BLaER1 treated with 17β-estradiol and CSF1 and Interleukin-3, amounts not matched to agents 10 nM and 100 nM (cell line): ENCODE measurements around the gene RELB.

Experiments used
- H3K27ac ChIP-seq, 11 experiments: shearing (Covaris generic); formaldehyde crosslinking; 2 replicates each; pipeline ENCODE4 v1.8.1; 2022
- H3K27me3 ChIP-seq, 11 experiments: shearing (Covaris generic); formaldehyde crosslinking; 2 replicates each; pipeline ENCODE4 v1.8.1; 2022
- H3K36me3 ChIP-seq, 11 experiments: shearing (Covaris generic); formaldehyde crosslinking; 2 replicates each; pipeline ENCODE4 v1.8.1; 2022
- H3K4me1 ChIP-seq, 10 experiments: shearing (Covaris generic); formaldehyde crosslinking; 2 replicates each; pipeline ENCODE4 v1.8.1; 2022
- H3K4me2 ChIP-seq, 11 experiments: shearing (Covaris generic); formaldehyde crosslinking; 2 replicates each; pipeline ENCODE4 v1.8.1; 2022
- H3K4me3 ChIP-seq, 10 experiments: shearing (Covaris generic); formaldehyde crosslinking; 2 replicates each; pipeline ENCODE4 v1.8.1; 2022
- H3K9ac ChIP-seq, 11 experiments: shearing (Covaris generic); formaldehyde crosslinking; 2 replicates each; pipeline ENCODE4 v1.8.1; 2022
- H3K9me3 ChIP-seq, 11 experiments: shearing (Covaris generic); formaldehyde crosslinking; replicated peaks in 1 of 11; 2 replicates each; pipeline ENCODE4 v1.8.1; 2022
- H4K20me1 ChIP-seq, 11 experiments: shearing (Covaris generic); formaldehyde crosslinking; 2 replicates each; pipeline ENCODE4 v1.8.1; 2022
- Cebpa-rat ChIP-seq, 11 experiments: shearing (Covaris generic); IDR thresholded peaks; 2 replicates each; pipeline ENCODE4 v1.8.1; 2022

The RELB gene

GRCh38 chr19:45021971-45022370 lies 20.7 kb downstream of the RELB start:
- no peak for TF ChIP-seq Cebpa-rat (IDR thresholded peaks at IDR 0.05)
- Histone ChIP-seq H3K27me3 (no peaks in the 10 kb centered on the region), H3K27ac (no peak overlapping the region), H3K36me3 (peaks cover 0 to 94% (median 34%) of the 10 kb centered on the region in 11 experiments; a peak in 18 of 22 replicates), H3K4me2 (no peak overlapping the region), H3K4me3 (no peak overlapping the region), H3K4me1 (peaks cover 0 to 8% (median 5%) of the 10 kb centered on the region in 10 experiments; a peak in 8 of 20 replicates), H3K9me3 (no peaks in the 10 kb centered on the region), H3K9ac (no peak overlapping the region), H4K20me1 (peaks cover 0 to 12% (median 0%) of the 10 kb centered on the region in 11 experiments; a peak in 2 of 22 replicates)

GRCh38 chr19:45023048-45023447 lies 21.8 kb downstream of the RELB start:
- no peak overlapping the region for H3K9ac ChIP-seq
- peaks cover 0 to 6% (median 0%) of the 10 kb centered on the region in 11 experiments; a peak in 2 of 22 replicates for H4K20me1 ChIP-seq
- no peak overlapping the region; a peak in 2 of 22 replicates for H3K4me2 ChIP-seq
- no peak for TF ChIP-seq Cebpa-rat (IDR thresholded peaks at IDR 0.05)
- peaks cover 7 to 94% (median 41%) of the 10 kb centered on the region in 11 experiments; a peak in 20 of 22 replicates for H3K36me3 ChIP-seq
- H3K27ac ChIP-seq = no peak overlapping the region
- H3K4me3 ChIP-seq = no peak overlapping the region
- H3K9me3 ChIP-seq = no peaks in the 10 kb centered on the region
- peaks cover 0 to 7% (median 5%) of the 10 kb centered on the region in 10 experiments; a peak in 6 of 20 replicates for H3K4me1 ChIP-seq
- H3K27me3 ChIP-seq = no peaks in the 10 kb centered on the region

GRCh38 chr19:45025264-45025663 lies 24.0 kb downstream of the RELB start:
- H3K27me3 ChIP-seq = no peaks in the 10 kb centered on the region
- peaks cover 0 to 5% (median 0%) of the 10 kb centered on the region in 11 experiments; a peak in 2 of 22 replicates for H4K20me1 ChIP-seq
- TF ChIP-seq Cebpa-rat (IDR thresholded peaks at IDR 0.05) = no peak
- no peak overlapping the region for H3K9ac ChIP-seq
- no peak overlapping the region for H3K27ac ChIP-seq
- no peak overlapping the region for H3K4me2 ChIP-seq
- peaks cover 26 to 96% (median 55%) of the 10 kb centered on the region in 11 experiments for H3K36me3 ChIP-seq
- H3K9me3 ChIP-seq = peaks cover 0 to under 1% (median 0%) of the 10 kb centered on the region in 11 experiments; a peak in 1 of 22 replicates
- H3K4me1 ChIP-seq = peaks cover 0 to 7% (median 5%) of the 10 kb centered on the region in 10 experiments; a peak in 6 of 20 replicates
- H3K4me3 ChIP-seq = no peak overlapping the region

- H3K9ac ChIP-seq = no peak overlapping the region
- peaks cover 0 to 9% (median 0%) of the 10 kb centered on the region in 11 experiments; a peak in 2 of 22 replicates for H3K9me3 ChIP-seq
- no peak overlapping the region for H3K4me2 ChIP-seq
- no peak for TF ChIP-seq Cebpa-rat (IDR thresholded peaks at IDR 0.05)
- no peak overlapping the region for H3K4me3 ChIP-seq
- H3K4me1 ChIP-seq = peaks cover 0 to 7% (median 5%) of the 10 kb centered on the region in 10 experiments; a peak in 6 of 20 replicates
- H3K36me3 ChIP-seq = peaks cover 38 to 96% (median 63%) of the 10 kb centered on the region in 11 experiments
- peaks cover 0 to 5% (median 0%) of the 10 kb centered on the region in 11 experiments; a peak in 1 of 22 replicates for H4K20me1 ChIP-seq
- H3K27me3 ChIP-seq = no peaks in the 10 kb centered on the region
- no peak overlapping the region for H3K27ac ChIP-seq
Measured at GRCh38 chr19:45027371-45027770, 26.1 kb downstream of the RELB start.

DNA sequence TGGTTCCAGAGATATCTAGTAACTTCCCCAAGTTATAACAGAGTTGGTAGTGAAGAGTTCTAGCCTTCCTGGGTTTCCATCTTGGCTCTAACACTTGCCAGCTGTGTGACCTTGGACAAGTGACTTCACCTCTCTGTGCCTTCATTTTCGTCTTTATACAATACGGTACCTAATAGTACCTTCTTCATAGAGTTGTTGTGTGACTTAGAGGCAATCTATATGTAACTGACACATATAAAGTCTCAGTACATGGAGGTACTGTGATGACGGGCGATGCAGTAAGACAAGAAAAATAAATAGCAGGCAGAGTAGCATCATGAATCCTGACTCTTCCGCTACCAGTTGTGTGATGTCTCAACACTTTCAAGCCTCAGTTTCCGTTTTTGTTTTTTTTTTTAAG lies 29.6 kb downstream of the RELB start:
- no peak overlapping the region for H3K27ac ChIP-seq
- no peaks in the 10 kb centered on the region for H3K4me1 ChIP-seq
- TF ChIP-seq Cebpa-rat (IDR thresholded peaks at IDR 0.05) = no peak
- H3K4me2 ChIP-seq = no peak overlapping the region
- H3K9me3 ChIP-seq = peaks cover 0 to 16% (median 6%) of the 10 kb centered on the region in 11 experiments; a peak in 13 of 22 replicates
- no peaks in the 10 kb centered on the region for H3K27me3 ChIP-seq
- no peak overlapping the region for H3K4me3 ChIP-seq
- H4K20me1 ChIP-seq = peaks cover 0 to 12% (median 0%) of the 10 kb centered on the region in 11 experiments; a peak in 1 of 22 replicates
- H3K36me3 ChIP-seq = peaks cover 66 to 100% (median 86%) of the 10 kb centered on the region in 11 experiments
- no peak overlapping the region for H3K9ac ChIP-seq

DNA sequence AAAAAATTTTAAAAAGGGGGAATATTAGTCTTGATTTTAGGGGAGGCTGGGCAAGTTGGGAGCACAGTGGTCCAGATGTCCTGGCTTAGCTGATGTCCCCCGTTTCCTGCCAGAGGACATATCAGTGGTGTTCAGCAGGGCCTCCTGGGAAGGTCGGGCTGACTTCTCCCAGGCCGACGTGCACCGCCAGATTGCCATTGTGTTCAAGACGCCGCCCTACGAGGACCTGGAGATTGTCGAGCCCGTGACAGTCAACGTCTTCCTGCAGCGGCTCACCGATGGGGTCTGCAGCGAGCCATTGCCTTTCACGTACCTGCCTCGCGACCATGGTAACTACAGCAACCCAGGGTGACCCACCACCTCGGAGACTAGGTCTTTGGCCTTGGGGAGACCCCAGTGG lies 31.2 kb downstream of the RELB start:
- TF ChIP-seq Cebpa-rat (IDR thresholded peaks at IDR 0.05) = no peak
- Histone ChIP-seq H3K27ac (no peak overlapping the region), H3K4me2 (no peak overlapping the region), H3K9me3 (peaks cover 0 to 16% (median 6%) of the 10 kb centered on the region in 11 experiments; a peak in 13 of 22 replicates), H3K36me3 (peaks cover 67 to 100% (median 89%) of the 10 kb centered on the region in 11 experiments), H3K4me1 (no peaks in the 10 kb centered on the region), H3K9ac (no peak overlapping the region), H4K20me1 (peaks cover 0 to 12% (median 0%) of the 10 kb centered on the region in 11 experiments; a peak in 1 of 22 replicates), H3K4me3 (no peak overlapping the region), H3K27me3 (no peaks in the 10 kb centered on the region)

GRCh38 chr19:45035755-45036154 lies 34.5 kb downstream of the RELB start:
- TF ChIP-seq Cebpa-rat (IDR thresholded peaks at IDR 0.05) = no peak
- H3K9ac ChIP-seq = no peak overlapping the region
- H3K27ac ChIP-seq = no peak overlapping the region
- no peak overlapping the region for H3K4me2 ChIP-seq
- H3K4me1 ChIP-seq = peaks cover 20 to 22% (median 21%) of the 10 kb centered on the region in 10 experiments
- H3K9me3 ChIP-seq = peaks cover 0 to 11% (median 6%) of the 10 kb centered on the region in 11 experiments; a peak in 13 of 22 replicates
- peaks cover 46 to 81% (median 74%) of the 10 kb centered on the region in 11 experiments for H3K36me3 ChIP-seq
- H4K20me1 ChIP-seq = peaks cover 15 to 23% (median 17%) of the 10 kb centered on the region in 11 experiments; a peak in 21 of 22 replicates
- H3K27me3 ChIP-seq = no peaks in the 10 kb centered on the region
- no peak overlapping the region for H3K4me3 ChIP-seq

DNA sequence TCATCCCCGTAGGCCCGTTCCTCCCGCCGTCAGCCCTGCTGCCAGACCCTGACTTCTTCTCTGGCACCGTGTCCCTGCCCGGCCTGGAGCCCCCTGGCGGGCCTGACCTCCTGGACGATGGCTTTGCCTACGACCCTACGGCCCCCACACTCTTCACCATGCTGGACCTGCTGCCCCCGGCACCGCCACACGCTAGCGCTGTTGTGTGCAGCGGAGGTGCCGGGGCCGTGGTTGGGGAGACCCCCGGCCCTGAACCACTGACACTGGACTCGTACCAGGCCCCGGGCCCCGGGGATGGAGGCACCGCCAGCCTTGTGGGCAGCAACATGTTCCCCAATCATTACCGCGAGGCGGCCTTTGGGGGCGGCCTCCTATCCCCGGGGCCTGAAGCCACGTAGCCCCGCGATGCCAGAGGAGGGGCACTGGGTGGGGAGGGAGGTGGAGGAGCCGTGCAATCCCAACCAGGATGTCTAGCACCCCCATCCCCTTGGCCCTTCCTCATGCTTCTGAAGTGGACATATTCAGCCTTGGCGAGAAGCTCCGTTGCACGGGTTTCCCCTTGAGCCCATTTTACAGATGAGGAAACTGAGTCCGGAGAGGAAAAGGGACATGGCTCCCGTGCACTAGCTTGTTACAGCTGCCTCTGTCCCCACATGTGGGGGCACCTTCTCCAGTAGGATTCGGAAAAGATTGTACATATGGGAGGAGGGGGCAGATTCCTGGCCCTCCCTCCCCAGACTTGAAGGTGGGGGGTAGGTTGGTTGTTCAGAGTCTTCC lies 36.3 kb downstream of the RELB start:
- Histone ChIP-seq H3K4me1 (peaks cover 23 to 39% (median 35%) of the 10 kb centered on the region in 10 experiments), H3K4me2 (peak overlapping the region in 3 of 11 experiments; percentile 94 to 98 (median 96); a peak in 3 of 22 replicates), H3K4me3 (no peak overlapping the region), H4K20me1 (peaks cover 32 to 41% (median 35%) of the 10 kb centered on the region in 11 experiments; a peak in 21 of 22 replicates), H3K9me3 (peaks cover 0 to 8% (median 6%) of the 10 kb centered on the region in 11 experiments; a peak in 12 of 22 replicates), H3K27me3 (no peaks in the 10 kb centered on the region), H3K27ac (peak overlapping the region in 2 of 11 experiments; percentile 90 to 95; a peak in 3 of 22 replicates), H3K9ac (peak overlapping the region in 7 of 11 experiments; percentile 90 to 99 (median 96); a peak in 4 of 22 replicates), H3K36me3 (peaks cover 55 to 82% (median 77%) of the 10 kb centered on the region in 11 experiments)
- TF ChIP-seq Cebpa-rat (IDR thresholded peaks at IDR 0.05) = no peak
